SK-N-MC (cell line): ENCODE measurements around the gene LYPD1.

Source experiments
- EZH2 ChIP-seq: fragments of 200-600 bp; sonication (generic); IDR thresholded peaks from one replicate; pipeline ENCODE4 v1.6.1; 2017; ENCODE audit warnings: antibody characterized with exemption
- POLR2AphosphoS5 ChIP-seq: IDR thresholded peaks from 2 replicates; pipeline ENCODE4 v1.6.1; 2012; ENCODE audit warnings: mild to moderate bottlenecking, low read depth, low read length, borderline replicate concordance

GRCh38 chr2:132604561-132604960 lies 65.4 kb downstream of the LYPD1 start:
- TF ChIP-seq EZH2, result no peak
- TF ChIP-seq POLR2AphosphoS5, result no peak
